Stimulated activated CD4-positive, alpha-beta T cell treated with anti-CD3 and anti-CD28 coated beads, TNF-alpha, amount 100 ng/mL, for 4 hours (primary cell): Measurements from ENCODE around the gene SLC22A23.
A peak's percentile ranks its signal among the peaks of the same experiment; 100 is the strongest.

Experiments
- DNase-seq, 3 experiments: peaks; one replicate each; pipeline ENCODE4 v3.0.0-alpha.2; 2020; ENCODE audit warnings: low read depth in 3 of 3

SLC22A23 gene

DNA sequence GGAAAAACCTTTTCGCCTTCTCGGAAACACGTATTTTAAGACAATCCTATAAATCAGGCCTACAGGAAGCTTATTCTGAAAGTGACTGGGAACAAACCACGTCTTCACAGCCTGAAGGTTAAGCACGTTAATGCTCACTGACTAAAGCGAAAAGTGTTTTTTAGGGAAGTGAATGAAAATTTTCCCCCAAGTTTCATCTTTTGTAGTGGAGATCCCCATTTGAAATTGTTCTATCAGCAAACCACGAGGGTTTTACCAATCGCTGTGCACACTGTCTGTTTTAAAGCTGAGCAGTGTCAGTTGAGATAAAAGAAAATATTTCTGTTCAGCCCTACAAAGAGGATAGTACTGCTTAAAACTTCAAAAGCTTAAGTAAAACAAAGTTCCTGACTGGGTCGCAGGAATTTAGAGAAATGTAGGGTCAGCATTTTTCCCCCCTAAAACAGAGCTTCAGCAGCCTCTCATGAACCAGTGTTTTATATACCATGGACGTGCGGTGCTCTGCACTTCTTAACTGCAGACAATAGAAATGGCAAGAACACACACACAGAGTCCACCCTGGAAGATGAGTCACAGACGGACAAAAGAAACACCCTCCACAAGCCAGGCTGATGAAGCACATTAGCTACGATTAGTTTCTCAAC lies 34.9 kb downstream of the SLC22A23 start:
- DNase-seq = no peak

DNA sequence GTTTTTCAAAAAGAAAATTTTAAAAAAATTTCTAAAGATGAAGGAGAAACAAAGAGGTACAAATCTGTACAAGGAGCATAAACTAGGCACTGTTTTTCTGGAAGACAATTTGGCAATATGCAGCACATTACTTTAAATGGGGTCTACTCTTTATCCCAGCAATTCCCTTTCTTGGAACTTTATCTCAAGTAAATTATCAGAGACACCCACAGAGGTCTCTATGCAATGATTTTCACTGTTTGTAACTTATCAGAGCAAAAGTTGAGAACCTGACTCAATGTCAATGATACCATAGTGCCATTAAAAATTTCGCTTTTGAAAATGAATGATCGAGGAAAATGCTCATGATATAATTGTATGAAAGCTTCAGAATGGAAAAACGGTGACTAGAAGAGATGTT lies 35.7 kb downstream of the SLC22A23 start:
- DNase-seq = no peak

DNA sequence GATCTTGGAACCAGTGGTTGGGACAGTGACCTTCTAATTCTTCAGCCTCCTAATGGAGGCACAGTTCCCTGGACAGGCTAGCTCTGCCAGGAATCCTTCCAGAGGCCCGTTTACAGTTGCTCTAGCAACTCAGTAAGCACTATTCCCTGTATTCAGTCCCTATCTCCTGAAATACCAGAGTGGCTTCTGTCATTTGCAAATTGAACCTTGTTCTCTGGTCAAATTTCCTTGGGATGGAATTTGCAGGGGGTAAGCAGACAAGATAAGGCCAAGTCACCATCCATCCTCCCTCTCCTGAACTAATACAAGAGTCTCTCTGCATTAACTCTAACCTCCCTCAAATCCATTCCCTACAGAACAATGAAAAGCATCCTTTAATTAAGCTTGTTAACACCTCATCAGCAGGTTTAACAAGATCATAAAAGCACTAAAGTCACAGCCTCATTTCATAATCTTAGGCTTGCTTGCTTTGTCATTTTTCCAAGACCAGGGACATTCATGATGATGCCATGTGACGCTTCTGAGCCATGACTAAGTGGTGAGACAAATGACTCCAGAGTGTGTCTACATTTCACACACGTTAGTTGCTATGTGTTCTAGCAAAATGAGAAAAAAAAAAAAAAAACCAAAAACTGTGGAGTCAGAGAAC lies 37.1 kb downstream of the SLC22A23 start:
- DNase-seq = no peak

DNA sequence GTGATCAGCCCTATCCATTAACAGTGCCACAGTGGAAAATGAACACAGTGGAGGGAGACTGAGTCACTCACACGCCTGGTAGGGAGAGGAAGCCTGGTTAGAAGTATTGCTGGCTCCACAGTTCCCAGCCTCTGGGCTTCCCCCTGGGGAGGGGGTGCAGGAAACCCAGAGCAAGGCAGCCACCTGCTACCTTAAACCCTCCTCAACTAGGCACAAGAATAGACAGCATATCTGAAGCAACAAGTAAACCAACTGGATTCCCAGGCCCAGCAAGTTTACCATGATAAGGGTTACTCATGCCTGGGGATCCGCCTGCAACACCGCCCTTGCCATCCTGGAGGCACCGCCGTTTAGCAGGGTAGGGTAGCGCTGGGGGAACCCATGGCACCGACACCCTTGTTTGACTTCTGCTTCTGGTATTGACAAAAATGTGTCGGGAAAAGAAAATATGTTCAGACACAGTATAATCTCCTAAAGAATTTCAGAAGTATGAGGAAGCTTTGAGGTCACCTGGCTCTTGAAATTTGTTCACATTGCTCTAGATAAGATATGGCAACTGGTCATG lies 38.3 kb downstream of the SLC22A23 start:
- no peak for DNase-seq

DNA sequence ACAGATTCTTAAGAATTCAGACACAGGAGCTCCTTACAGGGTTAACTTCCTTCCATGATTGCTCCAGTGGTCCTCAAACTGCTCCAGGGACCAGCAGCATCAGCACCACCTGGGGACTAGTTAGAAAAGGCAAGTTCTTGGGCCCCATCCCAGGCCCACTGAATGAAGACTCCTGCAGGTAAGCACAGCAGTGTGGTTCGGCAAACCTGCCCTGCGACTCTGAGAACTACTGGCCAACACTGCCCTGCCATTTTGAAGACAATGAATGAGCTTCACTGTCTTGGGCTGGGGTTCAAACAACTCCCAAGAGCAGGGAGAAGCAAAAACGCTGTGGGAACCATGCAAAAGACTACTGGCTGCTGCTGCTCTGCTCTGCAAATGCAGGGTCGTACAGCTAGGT lies 39.4 kb downstream of the SLC22A23 start:
- DNase-seq = no peak

DNA sequence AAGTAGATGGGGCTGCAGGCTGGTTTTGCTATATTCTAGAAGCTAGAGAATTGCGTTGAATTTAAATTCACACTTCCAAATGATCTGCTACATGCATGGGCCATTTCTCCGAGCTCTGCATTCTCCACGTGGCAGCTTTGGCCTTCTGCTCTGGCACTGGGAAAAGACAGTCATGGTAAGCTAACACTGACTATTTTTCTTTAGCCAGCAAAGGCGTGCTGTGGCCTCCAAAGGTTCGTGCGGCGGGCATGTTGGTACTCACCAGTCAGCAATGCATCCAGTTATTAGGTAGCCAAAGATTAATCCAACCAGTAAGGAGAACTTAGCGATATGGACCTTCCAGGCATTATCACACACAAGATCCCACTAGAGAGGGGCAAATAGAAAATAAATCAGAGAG lies 41.4 kb downstream of the SLC22A23 start:
- no peak for DNase-seq

DNA sequence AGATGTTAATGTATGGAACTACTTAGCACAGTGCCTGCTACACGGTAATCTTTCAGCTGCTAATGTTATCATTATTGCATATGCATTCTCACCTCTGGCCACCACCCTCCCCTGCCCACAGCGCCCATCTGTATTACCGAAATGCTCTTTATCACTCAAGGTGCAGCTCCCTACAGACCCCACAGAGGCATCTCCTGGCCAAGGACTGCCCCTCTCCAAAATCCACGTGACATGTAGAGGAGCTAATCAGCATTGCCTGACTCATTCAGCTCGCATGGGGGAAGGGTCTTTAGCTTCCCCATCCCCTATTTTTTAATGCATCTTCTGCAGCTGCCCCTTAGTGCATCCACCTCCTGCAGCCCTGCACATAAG lies 41.8 kb downstream of the SLC22A23 start:
- DNase-seq = no peak

DNA sequence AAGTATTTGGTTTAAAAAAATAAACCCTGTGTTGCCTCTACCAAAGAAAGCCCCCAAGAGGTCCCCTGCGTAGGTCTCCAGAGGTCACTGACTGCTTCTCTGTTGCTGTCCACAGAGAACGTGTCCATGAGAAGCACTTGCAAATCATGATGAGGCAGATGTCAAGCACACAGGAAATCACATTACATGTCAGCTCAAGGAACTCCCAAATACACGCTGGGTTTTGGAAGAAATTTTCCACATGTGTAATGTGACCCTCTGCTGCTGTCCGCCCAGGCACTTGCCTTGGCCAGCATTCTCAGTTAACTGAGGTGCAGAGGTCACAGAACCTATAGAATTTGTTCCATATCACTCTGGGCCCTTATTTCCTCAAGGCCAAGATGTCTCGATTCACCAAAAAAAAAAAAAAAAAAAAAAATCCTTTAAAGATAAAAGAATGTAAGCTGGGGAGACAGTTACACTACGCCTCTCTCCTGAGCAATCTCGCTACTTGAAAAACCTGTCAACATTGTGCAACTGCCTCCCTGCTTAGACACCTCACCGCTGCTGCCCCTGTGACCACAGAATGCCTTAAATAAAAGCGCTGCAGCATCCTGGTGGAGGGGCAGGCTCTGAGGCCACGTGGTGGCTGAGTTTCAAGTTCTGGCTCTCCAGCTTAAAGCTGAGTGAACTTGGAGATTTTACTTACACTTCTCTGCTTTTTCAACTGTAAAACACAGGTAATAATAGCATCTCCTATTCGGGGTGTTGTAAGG lies 42.3 kb downstream of the SLC22A23 start:
- no peak for DNase-seq

DNA sequence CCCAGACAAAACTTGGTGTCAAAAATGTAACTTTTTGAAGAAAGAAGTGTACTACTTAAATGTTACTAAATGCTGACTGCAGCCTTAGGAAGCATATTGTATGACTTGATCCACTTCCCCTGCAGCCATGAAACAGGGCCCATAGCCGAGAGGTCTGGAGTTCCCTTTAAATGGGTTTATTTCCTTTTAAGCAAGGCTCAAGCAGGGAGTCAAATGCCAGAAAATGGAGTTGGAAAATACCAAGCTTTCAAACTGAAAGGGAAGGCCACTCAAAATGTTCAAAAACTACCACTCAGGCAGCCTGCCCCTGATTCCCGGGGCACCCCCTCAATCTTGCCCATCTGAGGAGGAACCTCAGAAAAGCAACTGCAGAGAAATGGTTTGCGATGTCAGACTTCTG lies 43.3 kb downstream of the SLC22A23 start:
- DNase-seq = no peak

DNA sequence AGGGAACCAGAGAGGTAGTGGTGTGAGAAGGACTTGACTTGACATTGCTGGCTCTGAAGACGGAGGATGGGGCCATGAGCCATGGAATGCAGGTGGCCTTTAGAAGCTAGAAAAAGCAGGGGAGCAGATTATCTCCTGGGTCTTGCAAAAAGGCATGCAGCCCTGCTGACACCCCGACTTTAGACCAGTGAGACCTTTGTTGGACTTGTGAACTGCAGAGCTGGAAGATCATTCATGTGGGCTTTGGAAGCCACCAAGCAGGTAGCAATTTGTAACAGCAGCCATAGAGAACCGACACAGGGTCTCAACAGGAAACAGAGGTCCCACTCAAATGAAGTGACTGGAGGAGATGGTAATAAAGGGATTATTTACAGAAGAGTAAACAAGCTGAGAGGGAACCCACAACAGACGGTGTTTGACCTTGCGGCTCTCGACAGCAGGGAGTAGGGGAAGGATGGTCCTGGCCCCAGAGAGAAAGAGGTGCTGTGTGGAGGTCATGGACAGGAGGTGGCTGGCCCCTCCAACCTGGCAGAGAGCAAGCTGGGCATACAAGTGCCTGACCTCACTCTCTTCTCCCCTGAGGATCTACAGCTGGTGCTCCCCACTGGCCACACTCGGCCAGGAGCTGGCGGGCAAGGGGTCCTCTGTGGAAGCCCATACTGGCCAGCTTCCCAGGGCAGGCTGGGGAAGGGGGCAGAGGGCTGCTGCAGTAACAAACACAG lies 43.9 kb downstream of the SLC22A23 start:
- no peak for DNase-seq

DNA sequence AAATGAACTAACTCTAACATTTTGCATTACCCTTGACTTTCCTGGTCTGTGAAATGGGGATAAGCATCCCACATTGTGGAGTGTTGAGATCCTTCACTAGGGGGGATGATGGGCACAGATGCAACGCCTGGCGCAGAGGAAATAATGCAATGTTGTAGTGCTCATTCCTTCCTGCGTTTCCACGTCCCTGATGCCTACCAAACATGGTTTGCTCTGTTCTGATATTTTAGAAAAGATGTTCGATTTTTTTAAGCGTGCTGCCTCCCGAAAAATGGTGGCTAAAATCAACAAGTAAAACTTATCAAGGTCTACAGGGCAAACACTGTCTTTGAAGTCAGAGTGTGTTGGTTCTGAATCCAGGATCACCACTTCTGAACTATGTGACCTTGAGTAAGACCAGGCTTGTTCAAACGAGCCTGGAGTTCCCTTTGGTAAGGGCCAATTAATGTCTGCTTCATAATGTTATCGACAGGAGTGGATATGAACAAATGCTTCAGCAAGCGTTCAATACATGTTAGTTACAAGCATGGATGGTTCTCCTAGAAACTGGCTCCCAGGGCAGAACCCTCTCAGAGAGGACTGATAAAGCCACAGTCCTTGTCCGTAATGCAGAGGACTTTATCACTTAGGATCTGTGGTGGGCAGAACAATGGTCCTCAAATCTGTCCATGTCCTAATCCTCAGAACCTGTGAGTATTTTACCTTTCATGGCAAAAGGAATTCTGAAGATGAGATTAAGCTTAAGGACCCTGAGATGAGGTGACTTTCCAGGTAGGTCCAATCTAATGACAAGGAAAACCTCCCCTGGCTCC lies 44.7 kb downstream of the SLC22A23 start:
- no peak for DNase-seq

DNA sequence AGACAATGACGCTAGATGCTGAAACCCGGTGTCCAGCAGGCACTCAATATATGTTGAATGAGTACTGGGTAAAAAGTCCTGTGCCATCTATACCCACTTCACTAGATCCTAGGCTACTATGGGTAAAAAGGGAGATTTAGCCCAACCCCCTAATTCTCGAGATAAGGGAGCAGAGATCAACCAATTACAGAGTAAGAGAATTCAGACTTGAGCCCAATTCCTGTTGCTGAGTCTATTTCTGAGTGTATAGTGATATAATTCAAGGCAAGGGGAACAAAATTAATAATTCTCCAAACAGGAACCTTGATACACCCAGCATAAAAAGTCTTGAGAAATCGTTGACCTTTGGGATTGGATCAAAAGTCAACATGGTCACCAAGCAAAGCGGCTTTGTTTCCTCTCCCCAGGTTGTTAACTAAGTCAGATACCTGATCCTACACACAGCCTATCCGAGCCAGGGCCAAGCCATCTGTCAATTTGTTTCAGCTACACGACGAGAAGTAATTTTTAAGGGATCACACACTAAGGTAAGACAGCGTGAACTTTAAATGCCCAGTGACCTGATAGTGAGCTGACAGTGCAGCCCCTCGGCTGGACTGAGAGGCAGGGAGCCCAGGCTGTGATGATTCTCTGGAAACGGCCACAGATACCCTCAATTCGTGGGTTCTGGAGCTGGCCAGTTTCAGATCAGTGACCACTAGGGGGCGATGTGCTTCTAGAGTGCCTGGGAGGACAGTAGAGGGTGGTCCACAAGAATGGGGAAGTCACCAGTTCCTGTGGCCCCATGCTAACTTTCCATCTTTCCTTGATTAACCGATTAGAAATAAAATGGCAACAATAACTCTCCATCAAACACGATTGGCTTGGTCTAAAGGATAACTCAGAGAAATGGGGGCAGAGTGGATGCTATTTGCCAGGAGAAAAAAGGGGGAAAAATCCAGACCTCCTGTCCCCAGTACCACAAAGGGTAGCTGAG lies 46.2 kb downstream of the SLC22A23 start:
- peak; percentile 26 to 52 (median 35) for DNase-seq

DNA sequence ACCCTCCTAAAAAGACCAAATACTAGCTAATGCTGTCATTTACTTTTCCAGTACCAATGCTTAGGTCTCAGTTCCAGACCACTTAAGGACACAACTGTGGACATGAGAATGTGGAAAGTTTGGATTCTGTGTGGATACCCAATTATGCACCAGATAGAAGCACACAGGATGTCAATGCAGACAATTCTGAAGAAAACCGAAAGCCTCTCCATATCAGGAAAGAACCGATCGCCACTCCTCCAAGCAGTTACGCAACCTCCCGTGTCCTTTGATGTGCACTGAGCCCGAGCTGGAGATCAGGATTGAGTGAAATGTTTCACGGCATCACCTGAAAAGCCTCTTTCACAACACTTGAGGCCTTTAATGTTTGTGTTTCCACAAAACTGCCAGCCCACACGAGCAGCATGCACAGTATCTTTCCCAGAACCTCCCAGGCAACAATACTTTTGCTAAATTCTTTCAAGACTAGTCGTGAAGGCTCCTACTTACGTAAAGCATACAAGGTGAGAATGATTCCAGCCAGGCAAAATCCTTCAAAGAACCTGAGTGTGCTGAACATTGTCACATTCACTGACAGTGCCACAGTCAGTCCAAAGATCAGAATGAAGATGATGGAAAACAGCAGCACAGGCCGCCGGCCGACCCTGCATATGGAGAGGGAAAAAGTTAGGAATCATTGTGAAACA lies 47.0 kb downstream of the SLC22A23 start:
- DNase-seq = no peak

DNA sequence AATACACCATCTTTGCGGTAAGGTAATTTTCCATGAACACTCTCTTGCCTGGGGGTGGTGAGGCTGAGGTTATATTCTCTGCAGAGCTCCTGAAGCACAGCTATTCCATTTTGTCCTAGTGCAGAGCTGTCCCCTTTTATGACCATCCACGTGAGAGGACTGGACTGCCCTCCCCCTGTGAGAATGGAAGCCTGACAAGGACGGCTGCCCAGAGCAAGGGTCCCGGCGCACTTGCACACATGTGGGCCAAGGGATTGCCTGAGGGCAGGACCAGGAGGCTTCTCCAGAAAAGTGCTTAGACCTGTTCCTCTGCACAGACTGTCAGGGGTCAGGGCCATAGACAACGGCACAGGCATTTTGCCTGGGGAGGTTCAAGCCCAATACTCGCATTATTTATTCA lies 48.2 kb downstream of the SLC22A23 start:
- DNase-seq = no peak

DNA sequence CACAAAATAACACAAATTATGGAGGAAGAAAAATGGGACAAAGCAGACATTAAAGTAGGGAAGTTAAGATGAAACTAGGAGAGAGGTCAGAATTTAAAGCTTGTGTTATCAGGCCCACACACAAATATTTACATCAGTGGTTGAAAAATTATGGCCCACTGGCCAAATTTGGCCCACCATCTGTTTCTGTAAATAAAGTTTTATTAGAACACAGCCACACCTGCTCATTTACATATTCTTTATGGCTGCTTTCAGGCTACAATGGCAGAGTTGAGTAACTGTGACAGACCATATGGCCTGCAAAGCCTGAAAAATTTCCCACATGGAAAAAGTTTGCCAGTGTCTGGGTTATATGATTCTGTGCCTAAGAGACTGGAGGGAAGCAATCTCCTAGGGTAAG lies 49.0 kb downstream of the SLC22A23 start:
- no peak for DNase-seq

DNA sequence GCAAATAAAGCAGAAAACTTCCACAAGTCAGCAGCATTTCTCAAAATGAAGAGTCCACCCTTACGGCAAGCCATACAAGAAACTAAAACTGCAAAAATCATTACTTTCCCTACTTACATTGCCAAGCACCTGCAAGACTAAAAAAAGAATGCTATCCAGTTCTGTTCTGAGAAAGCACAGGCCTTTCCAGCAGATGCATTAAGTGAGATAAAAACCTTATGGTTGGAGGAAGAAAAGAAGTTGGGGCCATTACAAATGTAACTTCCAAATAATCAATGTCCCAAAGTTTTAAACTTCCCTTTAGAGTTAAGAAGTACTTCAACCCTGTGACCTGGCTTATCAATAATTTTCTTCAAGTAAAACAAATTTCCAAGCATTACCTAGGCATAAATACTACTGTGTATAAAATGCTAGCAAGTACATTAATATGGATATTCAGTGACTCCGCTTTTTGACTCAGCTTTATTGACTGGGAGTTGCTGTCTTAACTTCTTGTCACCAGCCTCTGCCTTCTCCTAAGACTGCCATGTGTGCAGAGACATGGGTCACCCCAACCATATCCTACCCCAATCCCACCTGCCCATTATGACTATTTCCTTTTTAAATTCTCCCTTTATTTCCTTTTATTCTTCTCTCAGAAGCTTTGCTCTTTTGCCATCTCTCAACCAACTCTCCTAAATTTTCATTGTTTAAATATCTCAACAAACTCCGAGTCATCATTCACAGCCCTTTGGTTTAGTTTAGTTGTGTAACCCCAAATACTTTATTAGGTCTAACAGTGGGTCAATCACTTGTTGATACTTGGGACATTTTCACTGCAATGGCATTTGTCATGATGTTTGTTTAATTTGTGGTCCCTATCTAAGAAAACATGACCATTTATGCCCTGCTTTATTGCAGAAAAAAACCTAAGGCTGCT lies 49.7 kb downstream of the SLC22A23 start:
- DNase-seq = no peak

DNA sequence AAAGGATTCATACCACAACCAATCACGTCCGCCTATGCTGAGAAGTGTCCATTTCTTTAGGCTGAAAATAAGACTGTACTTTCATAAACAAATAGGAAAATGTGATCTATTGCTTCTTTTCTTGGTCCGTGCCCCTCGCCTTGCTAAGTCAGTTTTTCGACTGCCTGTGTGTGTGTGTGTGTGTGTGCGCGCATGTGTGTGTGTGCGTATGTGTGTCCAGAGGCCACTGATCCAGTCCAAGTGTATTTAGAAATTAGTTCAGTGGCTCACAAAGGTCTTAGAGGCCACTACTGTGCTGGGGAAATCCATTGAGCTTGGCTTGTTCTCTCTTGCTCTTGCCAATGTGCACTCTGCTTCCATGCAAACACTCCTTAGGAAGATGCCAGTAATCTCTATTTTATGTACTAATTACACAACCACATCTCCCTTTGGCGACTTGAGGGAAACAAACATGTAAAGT lies 50.5 kb downstream of the SLC22A23 start:
- no peak for DNase-seq

DNA sequence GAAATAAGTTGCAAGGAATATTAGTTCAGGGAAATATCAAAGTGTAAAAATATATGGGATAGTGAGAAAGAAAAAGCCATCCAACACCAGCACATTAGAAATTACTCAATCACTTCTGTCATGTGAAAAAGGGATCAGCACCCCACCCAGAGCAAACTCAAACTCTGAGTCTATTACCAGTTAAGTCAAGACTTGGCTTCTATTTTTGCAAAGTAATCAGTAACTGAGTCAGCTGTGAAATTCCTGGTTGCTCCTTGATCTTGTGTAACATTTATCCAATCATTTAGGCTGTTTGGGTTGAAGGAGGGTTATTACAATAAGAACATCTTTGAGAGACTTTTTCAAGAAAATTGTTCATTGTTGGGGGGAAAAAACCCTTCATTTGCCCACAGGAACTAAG lies 51.2 kb downstream of the SLC22A23 start:
- no peak for DNase-seq
